SK-N-SH (cell line): ENCODE data around the gene MAPK4. TPM values are rescaled to one million over a fixed set of nuclear protein-coding genes. Genes with fewer than 3 reads are reported as not detected.

Experiments
- CTCF ChIA-PET: fragments of 300-600, 350-600 bp; formaldehyde crosslinking; extraction: SDS; loops from one replicate; lab custom pipeline; 2021; lab: Yijun Ruan, JAX
- POLR2A ChIA-PET: fragments of 350-600 bp; sonication (Branson Sonifier 250); formaldehyde crosslinking; extraction: SDS; loops from one replicate; lab custom pipeline; 2020; ENCODE audit warnings: antibody characterized with exemption, inconsistent platforms; lab: Yijun Ruan, JAX
- DNase-seq: peaks from one replicate; pipeline ENCODE4 v3.0.0; 2012
- H2AFZ ChIP-seq: fragments of 200-600 bp; sonication (generic); 2 replicates; pipeline ENCODE4 v1.8.1; 2016; ENCODE audit warnings: antibody characterized with exemption, mild to moderate bottlenecking, low read depth
- H3F3A ChIP-seq: fragments of 200-600 bp; sonication (generic); replicated peaks from 2 replicates; pipeline ENCODE3; 2016; ENCODE audit warnings: antibody characterized with exemption, mild to moderate bottlenecking; ENCODE audit not compliant: insufficient read depth
- H3K27ac ChIP-seq, 2 experiments: fragments of 200-500 bp in 1 of 2; fragments of 200-600 bp in 1 of 2; sonication (Bioruptor generic) in 1 of 2; sonication (generic), shearing (Covaris generic) in 1 of 2; 2 replicates each; pipeline versions ENCODE4 v1.5.1 to v1.6.1; 2014 to 2016; ENCODE audit warnings: low read depth in 2 of 2, inconsistent platforms in 1 of 2, low read length in 1 of 2, mild to moderate bottlenecking in 1 of 2, mixed read lengths in 1 of 2
- H3K27me3 ChIP-seq: fragments of 200-600 bp; sonication (generic), shearing (Covaris generic); 2 replicates; pipeline ENCODE4 v1.6.1; 2016; ENCODE audit warnings: mixed run types; ENCODE audit not compliant: insufficient read depth
- H3K36me3 ChIP-seq, 2 experiments: fragments of 200-500 bp in 1 of 2; fragments of 200-600 bp in 1 of 2; sonication (Bioruptor generic) in 1 of 2; sonication (generic) in 1 of 2; replicated peaks in 1 of 2; 2 replicates each; pipeline versions ENCODE3 to v1.5.1; 2014 to 2016; ENCODE audit warnings: low read length in 1 of 2, mild to moderate bottlenecking in 1 of 2; ENCODE audit not compliant: insufficient read depth in 2 of 2, control insufficient read depth in 1 of 2
- H3K4me1 ChIP-seq, 2 experiments: fragments of 200-500 bp in 1 of 2; fragments of 200-600 bp in 1 of 2; sonication (Bioruptor generic) in 1 of 2; sonication (generic), shearing (Covaris generic) in 1 of 2; 2 replicates each; pipeline versions ENCODE4 v1.5.1 to v1.6.1; 2014 to 2016; ENCODE audit warnings: low read depth in 1 of 2, low read length in 1 of 2, mixed run types in 1 of 2; ENCODE audit not compliant: insufficient read depth in 2 of 2, control insufficient read depth in 1 of 2
- H3K4me2 ChIP-seq: fragments of 200-600 bp; sonication (generic), shearing (Covaris generic); 2 replicates; pipeline ENCODE4 v1.6.1; 2017; ENCODE audit warnings: mixed run types
- H3K4me3 ChIP-seq, 2 experiments: fragments of 200-500 bp in 1 of 2; fragments of 200-600 bp in 1 of 2; sonication (Bioruptor generic) in 1 of 2; sonication (generic), shearing (Covaris generic) in 1 of 2; 2 replicates each; pipeline versions ENCODE4 v1.5.1 to v1.8.1; 2014 to 2016; ENCODE audit warnings: low read depth in 2 of 2, inconsistent platforms in 1 of 2, low read length in 1 of 2, mild to moderate bottlenecking in 1 of 2, mixed read lengths in 1 of 2, moderate library complexity in 1 of 2
- H3K79me2 ChIP-seq: fragments of 200-600 bp; sonication (generic); 2 replicates; pipeline ENCODE4 v1.8.1; 2017; ENCODE audit warnings: mild to moderate bottlenecking; ENCODE audit not compliant: insufficient read depth
- H3K9ac ChIP-seq: fragments of 200-600 bp; sonication (generic); 2 replicates; pipeline ENCODE4 v1.6.1; 2017; ENCODE audit warnings: mixed run types
- H3K9me2 ChIP-seq: fragments of 200-600 bp; sonication (generic); 2 replicates; pipeline ENCODE4 v1.6.1; 2017; ENCODE audit warnings: mixed run types
- H3K9me3 ChIP-seq: fragments of 200-600 bp; sonication (generic); 2 replicates; pipeline ENCODE4 v1.6.1; 2017; ENCODE audit warnings: mixed run types, mild to moderate bottlenecking, moderate library complexity
- H4K20me1 ChIP-seq: fragments of 200-600 bp; sonication (generic); 2 replicates; pipeline ENCODE4 v1.6.1; 2017; ENCODE audit warnings: mild to moderate bottlenecking, mixed run types; ENCODE audit not compliant: insufficient read depth
- CHD2 ChIP-seq: fragments of 150-350 bp; IDR thresholded peaks from 2 replicates; pipeline ENCODE4 v1.6.1; 2018; ENCODE audit warnings: low read length; ENCODE audit not compliant: partially characterized antibody
- EP300 ChIP-seq, 2 experiments: IDR thresholded peaks; 2 replicates each; pipeline versions ENCODE4 v1.4.0 to v1.6.1; 2012; ENCODE audit warnings: borderline replicate concordance in 1 of 2, low read depth in 1 of 2, low read length in 1 of 2
- FOSL2 ChIP-seq: IDR thresholded peaks from 2 replicates; pipeline ENCODE4 v1.4.0; 2012; ENCODE audit warnings: low read depth, mild to moderate bottlenecking, moderate library complexity, borderline replicate concordance
- GABPA ChIP-seq: IDR thresholded peaks from 2 replicates; pipeline ENCODE4 v1.4.0; 2012; ENCODE audit warnings: low read depth, mild to moderate bottlenecking
- GATA2 ChIP-seq: sonication (generic); formaldehyde crosslinking; IDR thresholded peaks from 2 replicates; pipeline ENCODE4 v1.5.0; 2020; ENCODE audit warnings: mild to moderate bottlenecking, missing genetic modification reagents
- JUND ChIP-seq: IDR thresholded peaks from 2 replicates; pipeline ENCODE4 v1.4.0; 2012
- NRF1 ChIP-seq: IDR thresholded peaks from 2 replicates; pipeline ENCODE4 v1.6.1; 2012; ENCODE audit warnings: low read depth, mild to moderate bottlenecking, low read length
- RCOR1 ChIP-seq: fragments of 150-350 bp; IDR thresholded peaks from 2 replicates; pipeline ENCODE4 v1.6.1; 2017; ENCODE audit warnings: antibody characterized with exemption, low read length
- RXRA ChIP-seq: IDR thresholded peaks from 2 replicates; pipeline ENCODE4 v1.4.0; 2012; ENCODE audit warnings: low read depth, mild to moderate bottlenecking, borderline replicate concordance
- SMC3 ChIP-seq: IDR thresholded peaks from 2 replicates; pipeline ENCODE4 v1.6.1; 2012; ENCODE audit warnings: low read depth, low read length, improper control_type of control experiment
- TCF12 ChIP-seq: IDR thresholded peaks from 2 replicates; pipeline ENCODE4 v1.4.0; 2012
- WGBS: methylation state at CpG from one replicate; pipeline ENCODE4 v1.1.6; 2017; ENCODE audit warnings: low lambda C conversion rate; 5-methylcytosine and 5-hydroxymethylcytosine counted together
- polyA plus RNA-seq, 3 experiments: library from polyadenylated mRNA; depleted of rRNA; stranded (reverse); fragments of >200 nt; gene quantifications; 2 replicates each; pipeline ENCODE4 v1.2.3, GENCODE V29; 2012
- TF ChIP-seq, protein P1 (sequence below): IDR thresholded peaks from 2 replicates; pipeline ENCODE4 v1.6.1; 2012; ENCODE audit warnings: mild to moderate bottlenecking, low read depth, low read length, moderate library complexity
- TF ChIP-seq, protein P2 (sequence below): IDR thresholded peaks from 2 replicates; pipeline ENCODE4 v1.4.0; 2012; ENCODE audit warnings: low read depth
- TF ChIP-seq, protein P3 (sequence below): fragments of 150-350 bp; IDR thresholded peaks from 2 replicates; pipeline ENCODE4 v1.6.1; 2016; ENCODE audit warnings: mild to moderate bottlenecking, low read depth, low read length
- TF ChIP-seq, protein P4 (sequence below): fragments of 150-350 bp; IDR thresholded peaks from 2 replicates; pipeline ENCODE4 v1.6.1; 2017; ENCODE audit warnings: antibody characterized with exemption, low read length, low read depth, borderline replicate concordance

MAPK4 gene
- polyA plus RNA-seq, 1 of the 3 experiments (the other 2 are of a cell fraction): 0.02 TPM

DNA sequence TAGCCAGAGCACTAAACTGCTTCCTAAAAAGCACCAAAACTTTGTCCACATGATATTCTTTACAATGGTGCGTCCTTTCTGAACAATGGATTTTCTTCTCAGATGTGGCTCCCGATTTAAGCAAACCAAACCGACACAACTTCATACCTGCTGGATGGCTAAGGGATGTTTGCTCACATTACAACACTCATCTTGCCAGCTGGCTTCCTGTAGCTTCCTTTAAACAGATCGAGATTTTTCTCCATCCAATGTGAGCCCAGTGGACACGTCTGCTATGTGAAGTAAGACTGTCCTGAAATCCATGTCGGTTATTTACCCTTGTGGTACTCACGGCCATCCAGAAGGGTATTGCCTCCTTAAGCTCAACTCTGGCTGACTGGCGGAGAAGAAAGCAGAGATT lies 126.5 kb downstream of the MAPK4 start:
- H4K20me1 ChIP-seq: no peaks in the 10 kb centered on the region
- TF ChIP-seq, protein P1, sequence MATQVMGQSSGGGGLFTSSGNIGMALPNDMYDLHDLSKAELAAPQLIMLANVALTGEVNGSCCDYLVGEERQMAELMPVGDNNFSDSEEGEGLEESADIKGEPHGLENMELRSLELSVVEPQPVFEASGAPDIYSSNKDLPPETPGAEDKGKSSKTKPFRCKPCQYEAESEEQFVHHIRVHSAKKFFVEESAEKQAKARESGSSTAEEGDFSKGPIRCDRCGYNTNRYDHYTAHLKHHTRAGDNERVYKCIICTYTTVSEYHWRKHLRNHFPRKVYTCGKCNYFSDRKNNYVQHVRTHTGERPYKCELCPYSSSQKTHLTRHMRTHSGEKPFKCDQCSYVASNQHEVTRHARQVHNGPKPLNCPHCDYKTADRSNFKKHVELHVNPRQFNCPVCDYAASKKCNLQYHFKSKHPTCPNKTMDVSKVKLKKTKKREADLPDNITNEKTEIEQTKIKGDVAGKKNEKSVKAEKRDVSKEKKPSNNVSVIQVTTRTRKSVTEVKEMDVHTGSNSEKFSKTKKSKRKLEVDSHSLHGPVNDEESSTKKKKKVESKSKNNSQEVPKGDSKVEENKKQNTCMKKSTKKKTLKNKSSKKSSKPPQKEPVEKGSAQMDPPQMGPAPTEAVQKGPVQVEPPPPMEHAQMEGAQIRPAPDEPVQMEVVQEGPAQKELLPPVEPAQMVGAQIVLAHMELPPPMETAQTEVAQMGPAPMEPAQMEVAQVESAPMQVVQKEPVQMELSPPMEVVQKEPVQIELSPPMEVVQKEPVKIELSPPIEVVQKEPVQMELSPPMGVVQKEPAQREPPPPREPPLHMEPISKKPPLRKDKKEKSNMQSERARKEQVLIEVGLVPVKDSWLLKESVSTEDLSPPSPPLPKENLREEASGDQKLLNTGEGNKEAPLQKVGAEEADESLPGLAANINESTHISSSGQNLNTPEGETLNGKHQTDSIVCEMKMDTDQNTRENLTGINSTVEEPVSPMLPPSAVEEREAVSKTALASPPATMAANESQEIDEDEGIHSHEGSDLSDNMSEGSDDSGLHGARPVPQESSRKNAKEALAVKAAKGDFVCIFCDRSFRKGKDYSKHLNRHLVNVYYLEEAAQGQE: no peak
- TF ChIP-seq, protein P2, sequence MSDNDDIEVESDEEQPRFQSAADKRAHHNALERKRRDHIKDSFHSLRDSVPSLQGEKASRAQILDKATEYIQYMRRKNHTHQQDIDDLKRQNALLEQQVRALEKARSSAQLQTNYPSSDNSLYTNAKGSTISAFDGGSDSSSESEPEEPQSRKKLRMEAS: no peak
- no peak for TF ChIP-seq RCOR1
- no peak for TF ChIP-seq FOSL2
- TF ChIP-seq NRF1: no peak
- no peak for TF ChIP-seq SMC3
- TF ChIP-seq GABPA: no peak
- no peak for TF ChIP-seq CHD2
- TF ChIP-seq TCF12: no peak
- TF ChIP-seq RXRA: no peak
- no peak for TF ChIP-seq JUND
- no peak for TF ChIP-seq EP300 (IDR thresholded peaks at IDR 0.05; ENCODE audit: borderline replicate concordance in 1 of 2, low read depth in 1 of 2, low read length in 1 of 2)
- TF ChIP-seq GATA2 (CRISPR knock-in tag): no peak
- TF ChIP-seq, protein P3, sequence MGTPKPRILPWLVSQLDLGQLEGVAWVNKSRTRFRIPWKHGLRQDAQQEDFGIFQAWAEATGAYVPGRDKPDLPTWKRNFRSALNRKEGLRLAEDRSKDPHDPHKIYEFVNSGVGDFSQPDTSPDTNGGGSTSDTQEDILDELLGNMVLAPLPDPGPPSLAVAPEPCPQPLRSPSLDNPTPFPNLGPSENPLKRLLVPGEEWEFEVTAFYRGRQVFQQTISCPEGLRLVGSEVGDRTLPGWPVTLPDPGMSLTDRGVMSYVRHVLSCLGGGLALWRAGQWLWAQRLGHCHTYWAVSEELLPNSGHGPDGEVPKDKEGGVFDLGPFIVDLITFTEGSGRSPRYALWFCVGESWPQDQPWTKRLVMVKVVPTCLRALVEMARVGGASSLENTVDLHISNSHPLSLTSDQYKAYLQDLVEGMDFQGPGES: no peak
- TF ChIP-seq, protein P4, sequence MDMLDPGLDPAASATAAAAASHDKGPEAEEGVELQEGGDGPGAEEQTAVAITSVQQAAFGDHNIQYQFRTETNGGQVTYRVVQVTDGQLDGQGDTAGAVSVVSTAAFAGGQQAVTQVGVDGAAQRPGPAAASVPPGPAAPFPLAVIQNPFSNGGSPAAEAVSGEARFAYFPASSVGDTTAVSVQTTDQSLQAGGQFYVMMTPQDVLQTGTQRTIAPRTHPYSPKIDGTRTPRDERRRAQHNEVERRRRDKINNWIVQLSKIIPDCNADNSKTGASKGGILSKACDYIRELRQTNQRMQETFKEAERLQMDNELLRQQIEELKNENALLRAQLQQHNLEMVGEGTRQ: no peak
- H3K4me2 ChIP-seq: no peak overlapping the region
- H3F3A ChIP-seq: no peaks in the 10 kb centered on the region
- WGBS: 29% methylated on average over 8 of the region's 8 CpGs
- no peaks in the 10 kb centered on the region for H3K4me1 ChIP-seq
- no peaks in the 10 kb centered on the region for H3K79me2 ChIP-seq
- no peak overlapping the region for H2AFZ ChIP-seq
- DNase-seq: no peak
- H3K4me3 ChIP-seq: no peak overlapping the region
- no peak overlapping the region for H3K9ac ChIP-seq
- ChIA-PET POLR2A (interaction anchor here (0.6 kb wide), 1 partner anchor 9 kb away, joined by 3 read pairs; no protein-coding TSS in a partner anchor), CTCF (no interaction called here)
- no peaks in the 10 kb centered on the region for H3K27me3 ChIP-seq
- no peaks in the 10 kb centered on the region for H3K36me3 ChIP-seq
- H3K9me3 ChIP-seq: no peaks in the 10 kb centered on the region
- no peaks in the 10 kb centered on the region for H3K9me2 ChIP-seq
- no peak overlapping the region for H3K27ac ChIP-seq
